HG02885 (cell line): ENCODE measurements around the gene CNPY1.

Source experiments
- ATAC-seq: cut with Tn5 transposase; IDR thresholded peaks from one replicate; pipeline ENCODE4 v1.9.1; 2021; ENCODE audit warnings: mild to moderate bottlenecking; ENCODE audit not compliant: unreplicated experiment, poor library complexity

CNPY1 gene

GRCh38 chr7:155458878-155459699, 87.3 kb downstream of the CNPY1 start:
- no peak for ATAC-seq

- ATAC-seq: no peak
Measured at GRCh38 chr7:155458111-155458877, 88.1 kb downstream of the CNPY1 start, which contains the start of gene EN2. TSS of gene EN2 (plus strand) at chr7:155458129. CDS start at chr7:155458378, 249 bp downstream.

- ATAC-seq: no peak
Measured at GRCh38 chr7:155457544-155458110, 88.7 kb downstream of the CNPY1 start.

GRCh38 chr7:155456738-155457543, 89.4 kb downstream of the CNPY1 start:
- no peak for ATAC-seq

- no peak for ATAC-seq
Measured at GRCh38 chr7:155455776-155456737, 90.3 kb downstream of the CNPY1 start.

- ATAC-seq: no peak
Measured at GRCh38 chr7:155455132-155455693, 91.1 kb downstream of the CNPY1 start.

- ATAC-seq: no peak
Measured at GRCh38 chr7:155454183-155455112, 91.9 kb downstream of the CNPY1 start.

- ATAC-seq: no peak
Measured at GRCh38 chr7:155453296-155454182, 92.8 kb downstream of the CNPY1 start.

- no peak for ATAC-seq
Measured at GRCh38 chr7:155452505-155453295, 93.7 kb downstream of the CNPY1 start.

- ATAC-seq: no peak
Measured at GRCh38 chr7:155451840-155452239, 94.5 kb downstream of the CNPY1 start.
